HCT116 (cell line): ENCODE measurements around the gene MAP3K6. TPM values are rescaled to one million over a fixed set of nuclear protein-coding genes. Genes with fewer than 3 reads are reported as not detected.
A peak's percentile ranks its signal among the peaks of the same experiment; 100 is the strongest.

Source experiments
- ATAC-seq: fragments of 200-7000 bp; cut with Tn5 transposase; 2 replicates; pipeline ENCODE4 v1.9.1; 2020; ENCODE audit warnings: mild to moderate bottlenecking, moderate library complexity
- BruUV-seq: library from RNA; stranded (reverse); fragments of 400-500 nt; replicated peaks from 2 replicates; lab custom pipeline; 2021; lab: Mats Ljungman, UMichigan
- CTCF ChIA-PET: fragments of 300-600 bp; sonication (Branson Sonifier 250); formaldehyde crosslinking; loops from one replicate; lab custom pipeline; 2021; ENCODE audit warnings: antibody characterized with exemption; lab: Charles Lee
- POLR2A ChIA-PET: fragments of 300-600, 350-600 bp; sonication (Branson Sonifier 250); formaldehyde crosslinking; loops from one replicate; lab custom pipeline; 2021; ENCODE audit warnings: antibody characterized with exemption; lab: Charles Lee
- RAD21 ChIA-PET, 2 experiments: fragments of 300-600 bp; sonication (Branson Sonifier 250); formaldehyde crosslinking; loops; one replicate each; lab custom pipeline; 2023; ENCODE audit warnings: low total read pairs in 2 of 2; ENCODE audit not compliant: uncharacterized antibody in 2 of 2, unreplicated experiment in 2 of 2, low non-redundant PET in 1 of 2; lab: Charles Lee
- DNase-seq: peaks from one replicate; pipeline ENCODE4 v3.0.0-alpha.2; 2010; ENCODE audit warnings: low read depth, low spot score
- H2AFZ ChIP-seq: fragments of 200-600 bp; shearing (Covaris generic), sonication (generic); 2 replicates; pipeline ENCODE4 v1.6.1; 2017; ENCODE audit warnings: low read depth, mixed run types, mixed read lengths, antibody characterized with exemption, low read length; ENCODE audit not compliant: poor library complexity, severe bottlenecking
- H3K27ac ChIP-seq: 2 replicates; pipeline ENCODE4 v1.5.1; 2012; ENCODE audit warnings: low read depth, low read length
- H3K27me3 ChIP-seq: fragments of 200-600 bp; sonication (generic); 2 replicates; pipeline ENCODE4 v1.6.1; 2016; ENCODE audit warnings: mixed run types, low read length, mixed read lengths; ENCODE audit not compliant: insufficient read depth
- H3K36me3 ChIP-seq, 2 experiments: fragments of 200-500 bp in 1 of 2; fragments of 200-600 bp in 1 of 2; sonication (Bioruptor generic) in 1 of 2; sonication (generic) in 1 of 2; 2 replicates each; pipeline versions ENCODE4 v1.5.1 to v1.6.1; 2014 to 2016; ENCODE audit warnings: low read length in 2 of 2, inconsistent platforms in 1 of 2, mixed read lengths in 1 of 2, mixed run types in 1 of 2; ENCODE audit not compliant: insufficient read depth in 2 of 2, control insufficient read depth in 1 of 2
- H3K4me1 ChIP-seq, 2 experiments: fragments of 200-600 bp in 1 of 2; sonication (generic) in 1 of 2; 2 replicates each; pipeline versions ENCODE4 v1.5.1 to v1.6.1; 2012 to 2017; ENCODE audit warnings: low read length in 2 of 2, inconsistent platforms in 1 of 2, mild to moderate bottlenecking in 1 of 2, mixed read lengths in 1 of 2, mixed run types in 1 of 2, moderate library complexity in 1 of 2; ENCODE audit not compliant: insufficient read depth in 2 of 2, control insufficient read depth in 1 of 2
- H3K4me2 ChIP-seq: fragments of 200-600 bp; sonication (generic); 2 replicates; pipeline ENCODE4 v1.6.1; 2017; ENCODE audit warnings: mixed run types, low read length, mixed read lengths
- H3K4me3 ChIP-seq, 2 experiments: fragments of 200-600 bp in 1 of 2; sonication (generic) in 1 of 2; replicated peaks in 1 of 2; 2 replicates each; pipeline ENCODE4 v1.5.1; 2011 to 2016; ENCODE audit warnings: low read length in 2 of 2, control low read depth in 1 of 2, low read depth in 1 of 2, mild to moderate bottlenecking in 1 of 2, mixed read lengths in 1 of 2, mixed run types in 1 of 2
- H3K79me2 ChIP-seq: fragments of 200-600 bp; sonication (generic); 2 replicates; pipeline ENCODE4 v1.6.1; 2017; ENCODE audit warnings: mild to moderate bottlenecking, mixed run types, low read length, moderate library complexity, mixed read lengths; ENCODE audit not compliant: insufficient read depth
- H3K9ac ChIP-seq: fragments of 200-600 bp; sonication (generic); 2 replicates; pipeline ENCODE4 v1.6.1; 2016; ENCODE audit warnings: low read length, mixed read lengths
- H3K9me2 ChIP-seq: fragments of 200-600 bp; sonication (generic), shearing (Covaris generic); 2 replicates; pipeline ENCODE4 v1.6.1; 2017; ENCODE audit warnings: mixed run types, mild to moderate bottlenecking, moderate library complexity; ENCODE audit not compliant: insufficient read depth
- H3K9me3 ChIP-seq, 2 experiments: fragments of 200-500 bp in 1 of 2; fragments of 200-600 bp in 1 of 2; sonication (Bioruptor generic) in 1 of 2; sonication (generic) in 1 of 2; 2 replicates each; pipeline ENCODE4 v1.6.1; 2014 to 2017; ENCODE audit warnings: low read length in 2 of 2, mixed read lengths in 2 of 2, inconsistent platforms in 1 of 2, low read depth in 1 of 2, mild to moderate bottlenecking in 1 of 2, mixed run types in 1 of 2, moderate library complexity in 1 of 2; ENCODE audit not compliant: control insufficient read depth in 1 of 2, insufficient read depth in 1 of 2
- H4K20me1 ChIP-seq: fragments of 200-600 bp; sonication (generic), shearing (Covaris generic); 2 replicates; pipeline ENCODE4 v1.6.1; 2017; ENCODE audit warnings: mixed run types, mild to moderate bottlenecking, moderate library complexity; ENCODE audit not compliant: insufficient read depth
- ELF1 ChIP-seq: IDR thresholded peaks from 2 replicates; pipeline ENCODE4 v1.6.1; 2012; ENCODE audit warnings: low read depth, borderline replicate concordance
- EZH2 ChIP-seq: fragments of 200-600 bp; sonication (generic); IDR thresholded peaks from 2 replicates; pipeline ENCODE4 v1.6.1; 2017; ENCODE audit warnings: antibody characterized with exemption, mixed run types
- FOSL1 ChIP-seq: IDR thresholded peaks from 2 replicates; pipeline ENCODE4 v1.6.1; 2012; ENCODE audit warnings: low read depth
- POLR2A ChIP-seq: IDR thresholded peaks from 2 replicates; pipeline ENCODE4 v1.7.0; 2011; ENCODE audit warnings: borderline replicate concordance; ENCODE audit not compliant: insufficient read depth, insufficient read length; ENCODE audit errors: extremely low read depth
- POLR2AphosphoS5 ChIP-seq: IDR thresholded peaks from 2 replicates; pipeline ENCODE4 v1.6.1; 2011; ENCODE audit warnings: mild to moderate bottlenecking, low read depth, low read length, moderate library complexity
- RAD21 ChIP-seq: IDR thresholded peaks from 2 replicates; pipeline ENCODE4 v1.6.1; 2012; ENCODE audit warnings: low read depth, mild to moderate bottlenecking
- SRF ChIP-seq: IDR thresholded peaks from 2 replicates; pipeline ENCODE4 v1.6.1; 2012; ENCODE audit warnings: low read depth
- ZBTB33 ChIP-seq: IDR thresholded peaks from 2 replicates; pipeline ENCODE4 v1.6.1; 2011; ENCODE audit warnings: mild to moderate bottlenecking, low read length, moderate library complexity; ENCODE audit not compliant: insufficient replicate concordance; ENCODE audit errors: extremely low read depth
- ZFX ChIP-seq: fragments of 450-650 bp; IDR thresholded peaks from 2 replicates; pipeline ENCODE4 v1.6.1; 2017
- ZNF274 ChIP-seq: fragments of 200-500 bp; sonication (Bioruptor generic); IDR thresholded peaks from 2 replicates; pipeline ENCODE4 v1.6.1; 2014; ENCODE audit warnings: mild to moderate bottlenecking, low read depth, low read length, inconsistent platforms
- intact Hi-C: fragments of 100-400 bp; cut with micrococcal nuclease; formaldehyde crosslinking; loops from 2 replicates; pipeline ENCODE4 v1.10.0; 2022
- total RNA-seq: library from RNA; stranded (reverse); gene quantifications from one replicate; pipeline ENCODE4 v1.2.1, GENCODE V29; 2021; ENCODE audit not compliant: unreplicated experiment

The MAP3K6 gene
- total RNA-seq, 1 experiment from 2014 or later = 30.2 TPM

- TF ChIP-seq ZBTB33 (no peak), RAD21 (peak; percentile 49), ELF1 (no peak), ZNF274 (no peak)
- TF ChIP-seq, all 23 proteins: peak for 8
Measured at GRCh38 chr1:27392096-27392777, 25.5 kb upstream of the MAP3K6 start, which contains the start of gene GPR3 (continued).

- peak overlapping the region; percentile 46 to 99 for H3K4me3 ChIP-seq
- peak; percentile 53 for DNase-seq
- CTCF ChIA-PET = interaction anchor here (0.6 to 3.0 kb wide), 18 partner anchors 9 to 346 kb away, joined by 3 to 28 read pairs (median 5); partner anchors contain the start of genes AHDC1, CD164L2, MAP3K6 and SYTL1
- no peak overlapping the region for H2AFZ ChIP-seq
- no peaks in the 10 kb centered on the region for H3K9me3 ChIP-seq
- H3K9ac ChIP-seq = peak overlapping the region; percentile 100
- no peaks in the 10 kb centered on the region for H4K20me1 ChIP-seq
- H3K27me3 ChIP-seq = no peaks in the 10 kb centered on the region
- TF ChIP-seq POLR2A (peak; percentile 36), ZFX (no peak), EZH2 (no peak), FOSL1 (no peak), RAD21 (no peak), POLR2AphosphoS5 (peak; percentile 46; the same call in 1 of the 2 replicates), SRF (no peak)
- TF ChIP-seq, all 23 proteins: peak for 2
- Histone ChIP-seq H3K36me3 (peaks cover 0 to 12% of the 10 kb centered on the region in 2 experiments; a peak in 1 of 4 replicates), H3K9me2 (no peaks in the 10 kb centered on the region), H3K4me2 (peak overlapping the region; percentile 86), H3K4me1 (peaks cover 17 to 43% of the 10 kb centered on the region in 2 experiments), H3K79me2 (peaks cover 25% of the 10 kb centered on the region), H3K27ac (peak overlapping the region; percentile 88)
- intact Hi-C loops = loop anchor here (2.0 kb wide), 1 partner anchor 347 kb away; no protein-coding TSS in a partner anchor
- BruUV-seq = no TSS peak
- POLR2A ChIA-PET = interaction anchor here (0.6 to 1.9 kb wide), 8 partner anchors 9 to 700 kb away, joined by 3 to 8 read pairs (median 4); partner anchors contain the start of genes AHDC1, CD164L2 and MAP3K6
- RAD21 ChIA-PET = interaction anchor here in 1 of 2 experiments (0.6 to 1.0 kb wide), 4 partner anchors 8 to 349 kb away, joined by 3 to 4 read pairs (median 3); partner anchors contain the start of gene CD164L2
- ATAC-seq = peak; percentile 48
Measured at GRCh38 chr1:27391511-27392095, 24.8 kb upstream of the MAP3K6 start.
